Medulla oblongata (tissue), 1 donor: ENCODE measurements around the gene CDH16.
A peak's percentile ranks its signal among the peaks of the same experiment; 100 is the strongest.
"Not testable (repeated sequence)": the region's sequence is repeated elsewhere in the genome, so short reads cannot be mapped to it uniquely, and the experiment has no call there.

ENCODE experiments used
- DNase-seq: peaks from one replicate; pipeline ENCODE4 v3.0.0-alpha.2; 2015; ENCODE audit errors: extremely low spot score

CDH16 gene

DNA sequence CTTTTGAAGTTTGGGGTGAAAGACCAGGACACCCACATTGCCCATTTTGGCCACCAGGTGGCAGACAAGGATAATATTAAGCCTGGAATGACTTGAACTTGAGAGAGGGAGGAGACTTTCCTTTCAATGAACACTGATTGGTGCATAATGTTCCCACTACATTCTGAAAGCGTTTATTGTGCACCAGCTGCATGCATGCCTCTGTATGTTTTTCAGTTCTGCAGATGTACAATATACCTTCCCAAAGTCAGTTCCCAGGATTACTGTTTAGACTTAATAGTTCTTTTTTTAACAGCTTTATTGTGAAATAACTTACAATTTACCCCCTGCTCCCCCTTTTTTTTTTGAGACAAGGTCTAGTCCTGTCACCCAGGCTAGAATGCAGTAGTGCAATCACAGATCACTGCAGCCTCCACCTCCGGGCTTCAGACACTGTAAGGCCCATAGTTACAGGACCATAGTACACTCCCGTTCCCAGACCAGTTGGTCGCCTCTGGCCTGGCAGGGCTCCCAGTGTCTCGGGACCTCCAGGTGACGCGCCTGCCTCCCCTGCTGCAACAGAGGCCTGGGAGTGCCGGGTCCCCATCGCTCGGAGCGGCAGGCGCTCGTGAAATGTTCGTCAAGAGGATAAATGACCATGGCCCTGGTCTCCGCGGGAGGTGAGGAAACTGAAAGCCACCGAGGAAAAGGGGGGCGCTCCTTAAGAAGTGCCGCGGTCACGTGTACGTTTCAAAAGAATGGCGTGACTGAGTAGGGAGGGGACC is 28.8 kb upstream of the CDH16 start:
- peak; percentile 95 for DNase-seq

- no peak for DNase-seq
Observed at GRCh38 chr16:66946974-66947301, 28.3 kb upstream of the CDH16 start.

DNA sequence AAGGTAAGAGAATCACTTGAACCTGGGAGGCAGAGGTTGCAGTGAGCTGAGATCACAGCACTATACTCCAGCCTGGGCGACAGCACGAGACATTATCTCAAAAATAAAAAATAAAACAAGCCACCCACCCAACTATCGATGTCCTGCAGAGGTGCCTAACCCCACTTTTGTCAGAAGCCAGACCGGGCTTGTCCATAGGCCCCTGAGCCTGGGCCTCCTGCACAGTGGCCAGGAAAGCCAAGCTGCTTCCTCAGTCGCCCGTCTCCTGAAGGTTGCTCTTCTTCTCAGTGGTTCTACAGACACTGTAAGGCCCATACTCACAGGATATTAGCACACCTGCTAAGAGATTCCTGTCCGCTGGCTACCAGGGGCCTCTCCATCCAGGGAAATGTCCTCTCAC is 27.9 kb upstream of the CDH16 start:
- DNase-seq = no peak

DNA sequence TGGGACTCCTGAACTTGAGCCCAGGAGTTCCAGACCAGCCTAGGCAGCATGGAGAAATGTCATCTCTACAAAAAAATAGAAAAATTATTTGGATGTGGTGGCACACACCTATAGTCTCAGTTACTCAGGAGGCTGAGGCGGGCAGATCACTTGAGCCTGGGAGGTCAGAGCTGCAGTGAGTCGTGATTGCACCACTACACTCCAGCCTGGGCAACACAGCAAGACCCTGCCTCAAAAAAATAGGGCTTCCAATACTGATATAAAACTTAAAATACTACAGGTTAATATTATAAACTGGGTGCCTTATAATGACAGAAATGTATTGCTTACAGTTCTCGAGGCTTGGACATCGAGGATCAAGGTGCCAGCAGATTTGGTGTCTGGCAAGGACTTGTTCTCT is 27.3 kb upstream of the CDH16 start:
- no peak for DNase-seq

- DNase-seq = not testable (repeated sequence)
Observed at GRCh38 chr16:66944971-66945370, 26.3 kb upstream of the CDH16 start.

DNA sequence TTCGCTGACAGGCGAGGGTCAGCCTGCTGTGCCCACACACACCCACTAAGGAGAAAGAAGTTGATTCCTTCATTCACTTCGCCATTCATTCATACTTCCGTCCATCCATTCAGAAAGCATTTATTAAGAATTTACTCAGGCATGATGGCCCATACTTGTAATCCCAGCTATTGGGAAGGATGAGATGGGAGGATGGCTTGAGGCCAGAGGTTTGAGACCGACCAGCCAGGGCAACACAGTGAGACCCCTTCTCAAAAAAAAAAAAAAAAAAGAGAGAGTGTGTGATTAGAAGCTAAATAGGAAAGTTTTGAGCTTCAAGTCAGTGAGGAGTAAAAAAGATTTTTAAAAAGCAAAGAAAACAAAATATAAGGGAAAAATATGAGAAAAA is 25.4 kb upstream of the CDH16 start:
- no peak for DNase-seq

- DNase-seq = no peak
Observed at GRCh38 chr16:66943426-66944053, 24.9 kb upstream of the CDH16 start.

- no peak for DNase-seq
Observed at GRCh38 chr16:66942981-66943380, 24.3 kb upstream of the CDH16 start.

DNA sequence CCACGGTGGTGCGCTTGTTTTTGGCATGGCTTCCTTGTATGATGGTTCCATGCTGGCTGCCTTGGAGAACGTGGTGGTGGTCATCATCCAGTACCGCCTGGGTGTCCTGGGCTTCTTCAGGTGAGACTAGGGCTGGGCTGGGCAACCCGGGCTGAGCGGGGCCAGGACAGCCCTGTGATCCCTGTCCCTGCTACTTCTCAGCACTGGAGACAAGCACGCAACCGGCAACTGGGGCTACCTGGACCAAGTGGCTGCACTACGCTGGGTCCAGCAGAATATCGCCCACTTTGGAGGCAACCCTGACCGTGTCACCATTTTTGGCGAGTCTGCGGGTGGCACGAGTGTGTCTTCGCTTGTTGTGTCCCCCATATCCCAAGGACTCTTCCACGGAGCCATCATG is 21.6 kb upstream of the CDH16 start:
- no peak for DNase-seq

- DNase-seq = no peak
Observed at GRCh38 chr16:66939366-66939765, 20.7 kb upstream of the CDH16 start.

GRCh38 chr16:66937725-66938337 is 19.1 kb upstream of the CDH16 start:
- no peak for DNase-seq

DNA sequence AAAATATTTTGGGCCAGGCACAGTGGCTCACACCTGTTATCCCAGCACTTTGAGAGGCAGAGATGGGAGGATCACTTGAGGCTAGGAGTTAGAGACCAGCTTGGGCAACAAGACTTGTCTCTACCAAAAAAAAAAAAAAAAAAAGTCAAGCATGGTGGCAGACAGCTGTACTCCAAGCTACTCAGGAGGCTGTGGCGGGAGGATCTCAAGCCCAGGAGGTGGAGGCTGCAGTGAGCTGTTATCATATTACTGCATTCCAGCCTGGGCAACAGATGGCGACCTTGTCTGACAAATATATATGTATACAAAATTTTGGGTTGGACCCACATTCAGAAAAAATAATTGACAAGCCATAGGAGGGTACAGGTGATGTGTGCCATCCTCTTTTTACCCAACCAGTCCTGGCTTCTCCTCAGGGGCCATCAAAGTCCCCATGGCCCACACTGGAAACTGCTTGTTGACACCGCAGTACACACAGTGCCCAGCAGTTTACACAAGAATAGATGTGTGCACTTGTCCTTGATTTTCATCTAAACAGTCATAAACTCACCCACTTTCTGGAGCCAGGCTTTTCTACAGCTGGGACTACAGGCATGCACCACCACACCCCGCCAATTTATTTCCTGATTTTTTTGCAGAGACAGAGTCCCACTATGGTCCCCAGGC is 18.3 kb upstream of the CDH16 start:
- DNase-seq = no peak

- DNase-seq = no peak
Observed at GRCh38 chr16:66936462-66936861, 17.8 kb upstream of the CDH16 start.

- peak; percentile 21 for DNase-seq
Observed at GRCh38 chr16:66935314-66936011, 16.8 kb upstream of the CDH16 start, which contains the start of gene CES2. Gene CES2, plus strand, starts transcription at chr16:66935516. Its CDS starts 120 bp downstream, at chr16:66935636.

- peak; percentile 27 for DNase-seq
Observed at GRCh38 chr16:66934839-66935313, 16.2 kb upstream of the CDH16 start.

DNA sequence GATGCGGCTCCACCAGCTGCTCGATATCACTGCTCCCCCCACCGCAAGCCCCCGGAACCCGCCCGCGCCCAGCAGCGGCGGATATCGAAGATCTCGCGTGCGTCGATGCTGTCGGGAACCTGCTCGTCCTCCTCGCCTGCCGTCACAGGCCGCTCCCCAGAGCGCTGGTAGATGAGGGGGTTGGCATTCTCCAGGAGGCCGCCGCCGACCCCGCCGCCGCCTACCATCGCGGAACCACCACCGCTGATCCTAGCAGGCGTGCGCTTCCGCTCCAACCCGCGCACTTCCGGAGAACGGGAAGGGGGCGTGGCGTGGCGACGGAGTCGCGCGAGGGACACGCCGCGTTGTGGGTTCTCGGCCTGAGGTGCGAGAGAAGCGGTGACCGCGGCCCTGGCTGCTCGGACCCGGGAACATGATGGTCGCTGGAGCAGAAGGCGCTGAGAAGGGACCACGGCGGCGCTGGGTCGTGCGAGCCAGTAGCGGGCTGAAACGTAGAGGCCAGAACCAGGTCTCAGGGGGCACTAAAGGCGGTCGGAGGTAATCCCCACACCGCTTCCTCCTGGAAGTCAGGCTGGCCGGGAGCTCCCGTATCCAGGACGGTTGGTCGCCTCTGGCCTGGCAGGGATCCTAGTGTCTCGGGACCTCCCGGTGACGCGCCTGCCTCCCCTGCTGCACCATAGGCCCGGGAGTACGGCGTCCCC is 15.6 kb upstream of the CDH16 start, which contains the start of gene CIAO2B:
TSS of gene CIAO2B (minus strand) at position 265 of the 701 bp plus-strand sequence. CDS start at position 227, 38 bp downstream.
- DNase-seq = peak; percentile 87

DNA sequence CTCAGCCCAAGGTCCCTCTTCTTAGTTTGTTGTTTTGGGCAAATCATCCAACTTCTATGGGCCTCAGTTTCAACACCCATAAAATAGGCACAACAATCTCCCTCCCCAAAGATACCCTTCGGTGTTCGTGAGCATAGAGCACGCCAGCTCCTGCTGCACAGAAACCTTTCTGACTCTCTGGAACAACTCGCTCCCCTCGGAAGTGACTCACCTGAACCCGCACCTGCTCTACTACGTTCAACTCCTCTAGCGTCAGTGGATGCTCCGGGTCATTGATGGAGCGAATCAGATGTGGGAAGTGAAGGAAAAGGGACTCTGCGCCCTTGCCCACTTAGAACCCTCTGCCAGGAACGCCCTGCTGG is 15.1 kb upstream of the CDH16 start:
- DNase-seq = no peak

GRCh38 chr16:66932076-66932475 is 13.4 kb upstream of the CDH16 start:
- no peak for DNase-seq

- no peak for DNase-seq
Observed at GRCh38 chr16:66931665-66932064, 13.0 kb upstream of the CDH16 start.

- no peak for DNase-seq
Observed at GRCh38 chr16:66930189-66930588, 11.5 kb upstream of the CDH16 start.
